IPS-NIHi7 (cell line): ENCODE results near the gene TMEM175.

Experiments used
- DNase-seq: peaks from one replicate; pipeline ENCODE4 v3.0.0; 2012; ENCODE audit warnings: mixed read lengths; ENCODE audit errors: extremely low spot score

Gene TMEM175

DNA sequence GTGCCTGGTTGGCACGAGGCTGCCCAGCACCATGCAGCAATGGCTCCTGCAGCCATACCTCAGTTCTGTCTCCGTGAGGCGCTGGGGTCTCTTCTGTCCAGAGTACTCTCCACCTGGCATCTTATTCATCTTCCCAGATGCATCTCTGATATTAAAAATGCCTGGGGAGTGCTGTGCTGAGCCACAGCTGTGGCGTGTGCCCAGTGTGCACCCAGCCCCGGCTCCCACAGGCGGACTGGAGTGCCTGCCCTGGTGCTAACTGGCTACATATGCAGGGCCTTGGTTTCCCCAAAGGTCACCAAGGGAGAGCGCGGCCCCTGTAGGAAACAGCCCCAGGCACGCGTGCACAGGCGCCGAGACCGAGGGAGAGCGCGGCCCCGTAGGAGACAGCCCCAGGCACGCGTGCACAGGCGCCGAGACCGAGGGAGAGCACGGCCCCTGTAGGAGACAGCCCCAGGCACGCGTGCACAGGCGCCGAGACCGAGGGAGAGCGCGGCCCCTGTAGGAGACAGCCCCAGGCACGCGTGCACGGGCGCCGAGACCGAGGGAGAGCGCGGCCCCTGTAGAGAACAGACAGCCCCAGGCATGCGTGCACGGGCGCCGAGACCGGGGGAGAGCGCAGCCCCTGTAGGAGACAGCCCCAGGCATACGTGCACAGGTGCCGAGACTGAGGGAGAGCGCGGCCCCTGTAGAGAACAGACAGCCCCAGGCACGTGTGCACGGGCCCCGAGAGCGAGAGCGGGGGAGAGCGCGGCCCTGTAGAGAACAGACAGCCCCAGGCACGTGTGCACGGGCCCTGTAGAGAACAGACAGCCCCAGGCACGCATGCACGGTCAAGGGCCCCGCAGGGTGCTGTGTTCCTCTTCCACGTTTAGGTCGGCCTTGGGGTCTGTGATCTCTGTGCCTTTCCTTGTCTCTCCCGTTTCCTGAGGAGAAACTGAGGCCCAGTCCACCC lies 14.5 kb downstream of the TMEM175 start:
- no peak for DNase-seq

DNA sequence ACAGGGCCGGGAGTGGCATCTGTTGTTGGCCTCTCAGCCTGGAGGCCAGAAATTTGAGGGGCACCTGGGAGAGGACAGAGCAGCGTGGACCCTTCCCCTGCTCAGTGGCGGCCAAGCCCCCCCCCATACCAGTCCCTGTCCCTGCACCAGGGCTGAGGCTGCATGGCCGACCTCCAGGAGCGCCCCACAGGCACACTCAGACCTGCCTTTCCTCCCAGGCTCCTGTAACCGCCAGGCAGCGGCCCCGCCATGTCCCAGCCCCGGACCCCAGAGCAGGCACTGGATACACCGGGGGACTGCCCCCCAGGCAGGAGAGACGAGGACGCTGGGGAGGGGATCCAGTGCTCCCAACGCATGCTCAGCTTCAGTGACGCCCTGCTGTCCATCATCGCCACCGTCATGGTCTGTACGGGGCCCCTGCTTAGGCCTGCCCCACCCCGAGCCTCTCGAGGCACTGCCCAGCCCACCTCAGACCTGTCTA lies 15.3 kb downstream of the TMEM175 start:
- no peak for DNase-seq

DNA sequence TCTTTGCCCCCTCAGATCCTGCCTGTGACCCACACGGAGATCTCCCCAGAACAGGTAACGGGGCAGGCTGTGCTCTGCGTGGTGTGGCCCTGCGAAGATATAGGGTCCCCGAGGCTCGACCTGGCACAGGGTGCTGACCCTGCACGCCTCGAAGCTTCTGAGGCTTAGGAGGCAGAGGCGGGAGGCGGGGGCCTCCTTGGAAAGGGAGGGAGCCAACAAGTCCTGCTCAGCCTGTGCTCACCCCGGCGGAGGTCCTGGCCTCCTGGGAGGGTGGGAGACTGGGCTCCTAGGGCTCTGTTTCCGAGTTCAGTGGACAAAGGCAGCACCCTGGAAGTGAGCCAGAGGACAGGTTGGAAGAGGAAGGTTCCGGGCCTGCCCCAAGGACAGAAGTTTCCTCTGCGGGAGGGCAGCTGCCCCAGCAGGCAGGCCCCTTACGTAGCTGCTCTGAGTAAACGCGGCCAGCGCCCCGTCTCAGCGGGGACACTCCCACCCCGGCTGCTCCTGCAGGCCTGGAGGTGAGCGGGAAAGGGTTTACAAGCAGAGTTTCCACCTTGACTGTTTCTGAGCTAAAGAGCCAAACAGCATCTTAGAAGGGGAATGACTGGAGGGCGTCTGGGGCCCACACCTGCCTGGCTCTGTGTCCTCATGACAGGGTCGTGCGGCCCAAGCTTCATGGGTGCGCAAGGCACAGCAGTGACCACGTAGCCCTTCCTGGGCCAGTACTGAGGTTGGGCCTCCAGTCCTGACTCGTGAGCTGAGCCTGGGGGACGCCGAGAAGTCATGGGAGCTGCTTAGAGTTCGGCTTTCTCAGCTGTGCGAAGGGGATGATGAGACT lies 16.1 kb downstream of the TMEM175 start:
- no peak for DNase-seq

DNA sequence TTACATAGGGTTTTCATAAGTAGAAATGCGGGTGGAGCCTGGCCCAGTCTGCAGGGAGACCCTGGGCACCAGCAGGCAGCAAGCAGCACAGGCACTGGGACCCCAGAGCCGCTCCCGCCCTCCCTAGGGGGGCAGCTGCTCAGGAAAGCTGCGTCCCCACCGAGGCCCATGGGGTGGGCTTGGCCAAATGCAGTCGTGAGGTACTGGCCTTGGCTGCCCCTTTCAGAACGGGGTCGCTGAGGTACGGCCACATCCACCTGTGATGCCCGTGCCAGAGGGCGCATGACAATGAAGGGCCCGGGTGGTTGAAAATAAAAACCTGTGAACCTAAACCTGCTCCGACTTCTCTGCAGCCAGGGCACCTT lies 16.7 kb downstream of the TMEM175 start:
- no peak for DNase-seq

DNA sequence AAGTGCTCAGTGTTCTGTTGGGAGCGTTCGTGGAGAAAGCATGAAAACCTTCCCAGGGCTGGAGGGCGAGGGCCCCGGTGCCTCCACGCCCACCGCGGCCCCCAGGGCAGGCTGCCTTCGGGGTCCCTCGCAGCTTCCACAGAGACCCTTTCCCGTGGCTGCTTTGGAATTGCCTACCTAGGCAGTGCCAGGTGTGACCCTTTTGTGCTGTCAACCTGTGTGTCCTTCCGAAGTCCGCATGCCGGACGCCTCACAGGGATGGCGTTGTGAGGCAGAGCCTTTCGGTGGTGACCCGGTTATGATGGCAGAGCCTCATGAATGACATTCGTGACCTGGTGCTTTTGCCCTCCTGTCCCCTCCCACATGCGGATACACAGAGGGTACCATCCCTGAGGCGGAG lies 17.4 kb downstream of the TMEM175 start:
- no peak for DNase-seq

DNA sequence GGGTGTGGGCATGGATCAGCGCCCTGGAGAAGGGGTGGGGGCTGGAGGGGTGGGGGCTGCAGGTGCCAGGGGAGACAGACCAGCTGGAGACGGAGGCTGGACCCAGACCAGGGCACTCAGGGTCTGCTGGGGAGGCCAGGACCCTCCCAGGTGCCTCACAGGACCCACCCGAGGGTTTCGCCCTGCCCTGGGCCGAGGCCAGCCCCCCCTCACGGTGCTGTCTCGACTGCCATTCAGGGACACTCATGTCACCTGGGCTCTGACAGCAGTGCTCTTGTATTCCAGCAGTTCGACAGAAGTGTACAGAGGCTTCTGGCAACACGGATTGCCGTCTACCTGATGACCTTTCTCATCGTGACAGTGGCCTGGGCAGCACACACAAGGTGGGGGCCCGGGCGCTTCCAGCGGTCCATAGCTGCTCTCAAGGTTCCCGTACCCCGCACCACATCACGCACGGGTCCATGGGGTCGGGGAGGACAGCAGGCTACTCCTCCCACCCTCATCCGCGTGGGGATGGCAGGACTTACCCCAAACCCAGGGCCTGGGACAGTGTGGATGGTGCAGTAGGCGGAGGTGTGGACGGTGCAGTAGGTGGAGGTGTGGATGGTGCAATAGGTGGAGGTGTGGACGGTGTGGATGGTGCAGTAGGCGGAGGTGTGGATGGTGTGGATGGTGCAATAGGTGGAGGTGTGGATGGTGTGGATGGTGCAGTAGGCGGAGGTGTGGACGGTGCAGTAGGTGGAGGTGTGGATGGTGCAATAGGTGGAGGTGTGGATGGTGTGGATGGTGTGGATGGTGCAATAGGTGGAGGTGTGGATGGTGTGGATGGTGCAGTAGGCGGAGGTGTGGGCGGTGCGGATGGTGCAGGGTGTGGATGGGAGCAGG lies 18.1 kb downstream of the TMEM175 start:
- DNase-seq: no peak

DNA sequence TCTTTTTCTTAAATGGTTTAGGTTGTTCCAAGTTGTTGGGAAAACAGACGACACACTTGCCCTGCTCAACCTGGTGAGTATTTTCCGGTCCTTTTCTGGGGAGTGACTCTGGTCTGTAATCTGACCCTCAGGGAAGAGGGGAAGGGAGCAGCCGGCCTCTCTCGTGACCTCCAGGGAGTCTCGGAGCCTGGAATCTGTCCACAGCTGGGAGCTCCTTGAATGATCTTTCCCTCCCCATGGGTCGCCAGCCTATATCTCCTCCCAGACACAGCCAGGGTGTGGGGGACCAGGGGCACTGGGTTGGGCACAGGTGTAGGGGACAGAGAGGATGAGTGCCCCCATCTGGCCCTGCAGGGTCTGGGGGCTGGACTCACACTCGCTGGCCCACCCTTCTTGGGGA lies 18.9 kb downstream of the TMEM175 start:
- DNase-seq: no peak

DNA sequence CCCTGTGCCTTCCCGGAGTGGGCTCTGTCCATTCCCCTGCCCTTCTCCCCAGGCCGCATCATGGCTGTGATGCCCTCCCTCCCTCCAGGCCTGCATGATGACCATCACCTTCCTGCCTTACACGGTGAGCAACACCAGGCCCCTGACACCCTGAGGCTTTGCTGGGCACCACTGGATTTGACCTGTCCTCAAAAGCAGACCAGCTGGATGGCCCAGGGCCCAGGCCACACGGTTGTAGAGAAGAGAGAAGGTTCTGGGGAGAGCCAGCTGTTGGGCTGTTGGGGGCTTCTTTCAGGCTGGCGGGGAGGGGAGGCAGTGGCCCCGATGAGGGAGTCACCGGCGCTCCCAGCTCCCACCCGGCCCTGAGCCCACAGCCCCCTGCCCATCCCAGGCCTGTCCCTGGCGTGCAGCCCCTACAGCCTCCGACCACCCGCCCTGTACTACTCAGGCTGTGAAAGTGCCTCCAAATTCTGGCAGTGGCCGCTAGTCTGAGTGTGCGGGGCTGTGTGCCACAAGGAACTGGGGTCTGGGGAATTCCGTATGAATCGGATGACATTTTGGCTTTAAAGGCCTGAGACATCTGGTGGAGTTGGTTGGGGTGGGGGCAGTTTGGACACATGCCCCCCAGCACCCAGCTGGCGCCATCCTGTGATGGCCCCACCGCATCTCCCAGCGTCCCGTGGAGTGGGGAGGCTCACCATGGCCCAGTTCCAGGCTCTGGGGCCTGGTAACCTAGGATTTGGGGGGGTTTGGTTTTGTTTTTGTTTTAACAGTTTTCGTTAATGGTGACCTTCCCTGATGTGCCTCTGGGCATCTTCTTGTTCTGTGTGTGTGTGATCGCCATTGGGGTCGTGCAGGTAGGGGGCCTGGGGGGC lies 19.6 kb downstream of the TMEM175 start:
- DNase-seq: no peak

DNA sequence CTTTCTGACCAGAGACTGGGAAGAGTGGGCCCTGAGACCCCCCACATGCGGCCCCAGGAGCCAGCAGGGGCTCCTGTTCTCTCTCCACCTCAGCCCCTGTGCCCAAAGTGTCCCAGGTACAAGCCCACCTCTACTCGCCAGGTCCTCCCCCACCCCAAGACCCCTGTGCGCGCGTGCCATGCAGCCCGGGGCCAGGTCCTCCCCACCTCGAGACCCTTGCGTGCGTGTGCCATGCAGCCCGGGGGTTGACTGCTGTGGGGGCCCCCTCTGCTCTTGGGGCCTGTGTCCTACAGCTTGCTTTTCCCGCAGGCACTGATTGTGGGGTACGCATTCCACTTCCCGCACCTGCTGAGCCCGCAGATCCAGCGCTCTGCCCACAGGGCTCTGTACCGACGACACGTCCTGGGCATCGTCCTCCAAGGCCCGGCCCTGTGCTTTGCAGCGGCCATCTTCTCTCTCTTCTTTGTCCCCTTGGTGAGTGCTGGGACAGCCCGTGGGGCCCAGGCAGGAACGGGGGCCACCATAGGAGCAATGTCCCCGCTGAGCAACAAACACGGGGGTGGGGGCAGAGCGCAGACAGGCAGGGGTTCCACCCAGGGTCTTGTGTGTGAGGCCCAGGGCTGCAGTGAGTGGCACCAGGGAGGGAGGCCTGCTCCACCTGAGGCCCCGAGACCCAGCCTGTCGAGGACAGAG lies 20.8 kb downstream of the TMEM175 start:
- no peak for DNase-seq

DNA sequence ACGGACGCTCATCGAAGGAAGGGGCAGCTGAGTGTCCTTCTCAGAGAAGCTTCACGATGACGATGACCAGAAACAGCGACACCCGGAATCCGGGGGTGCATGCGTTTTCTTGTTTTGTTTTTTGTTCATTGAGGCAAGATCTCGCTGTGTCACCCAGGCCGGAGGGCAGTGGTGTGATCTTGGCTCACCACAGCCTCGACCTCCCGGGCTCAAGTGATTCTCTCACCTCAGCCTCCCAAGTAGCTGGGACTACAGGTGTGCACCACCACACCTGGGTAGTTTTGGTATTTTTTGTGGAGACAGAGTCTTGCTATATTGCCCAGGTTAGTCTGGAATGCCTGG lies 21.3 kb downstream of the TMEM175 start:
- DNase-seq: no peak

DNA sequence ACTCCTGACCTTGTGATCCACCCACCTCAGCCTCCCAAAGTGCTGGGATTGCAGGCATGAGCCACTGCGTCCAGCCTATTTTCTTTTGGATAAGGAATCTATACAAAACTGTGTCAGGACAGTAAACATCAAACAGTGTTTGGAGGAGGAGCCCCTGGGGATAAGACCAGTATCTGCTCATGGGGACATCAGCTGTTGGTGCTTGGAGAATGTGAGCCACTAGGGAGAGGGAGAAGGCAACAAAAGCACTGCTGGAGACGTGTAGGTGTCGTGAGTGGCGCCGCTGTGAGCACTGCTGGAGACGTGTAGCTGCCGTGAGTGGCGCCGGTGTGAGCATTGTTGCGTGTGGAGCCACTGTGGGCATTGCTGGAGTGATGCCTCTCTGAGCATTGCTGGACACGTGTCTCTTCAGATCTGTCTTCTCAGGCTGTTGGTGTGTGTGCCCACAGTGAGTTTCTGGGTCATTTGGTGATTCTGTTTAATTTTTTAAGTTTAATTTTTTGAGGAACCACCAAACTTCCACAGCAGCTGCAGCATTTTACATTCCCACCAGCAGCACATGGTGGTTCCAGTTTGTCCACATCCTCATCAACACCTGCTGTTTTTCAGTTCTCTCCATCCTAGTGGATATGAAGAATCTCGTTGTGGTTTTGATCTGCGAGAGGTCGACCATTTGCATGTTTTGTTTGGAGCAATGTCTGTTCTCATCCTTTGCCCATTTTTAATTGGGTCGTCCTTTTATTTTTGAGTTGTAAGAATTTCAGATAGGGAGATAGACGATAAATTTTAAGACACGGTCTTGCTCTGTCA lies 22.2 kb downstream of the TMEM175 start:
- no peak for DNase-seq

DNA sequence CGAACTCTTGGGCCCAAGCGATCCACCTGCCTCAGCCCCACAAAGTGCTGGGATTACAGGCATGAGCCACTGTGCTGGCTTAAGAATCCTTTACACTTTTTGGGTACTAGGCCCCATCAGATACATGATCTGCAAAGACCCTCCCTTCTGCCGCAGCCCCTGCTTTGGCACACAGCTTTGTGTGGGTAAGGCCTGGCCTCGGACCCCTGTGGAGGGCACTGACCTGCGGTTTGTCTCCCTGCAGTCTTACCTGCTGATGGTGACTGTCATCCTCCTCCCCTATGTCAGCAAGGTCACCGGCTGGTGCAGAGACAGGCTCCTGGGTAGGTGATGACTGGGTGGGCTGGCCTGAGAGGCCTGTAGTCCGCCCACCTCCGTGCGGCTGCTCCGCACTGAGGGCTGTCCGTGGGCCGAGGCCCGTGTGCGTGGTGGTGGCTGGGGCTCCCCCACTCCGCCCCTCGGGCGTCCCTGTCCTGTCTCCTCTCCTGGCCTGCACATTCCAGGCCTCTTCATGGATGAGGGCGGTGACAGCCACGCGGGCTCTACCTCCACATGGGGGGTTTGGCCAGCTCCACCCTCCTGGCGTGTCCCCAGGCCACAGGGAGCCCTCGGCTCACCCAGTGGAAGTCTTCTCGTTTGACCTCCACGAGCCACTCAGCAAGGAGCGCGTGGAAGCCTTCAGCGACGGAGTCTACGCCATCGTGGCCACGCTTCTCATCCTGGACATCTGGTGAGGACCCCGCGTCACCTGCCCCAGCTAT lies 23.1 kb downstream of the TMEM175 start:
- no peak for DNase-seq

DNA sequence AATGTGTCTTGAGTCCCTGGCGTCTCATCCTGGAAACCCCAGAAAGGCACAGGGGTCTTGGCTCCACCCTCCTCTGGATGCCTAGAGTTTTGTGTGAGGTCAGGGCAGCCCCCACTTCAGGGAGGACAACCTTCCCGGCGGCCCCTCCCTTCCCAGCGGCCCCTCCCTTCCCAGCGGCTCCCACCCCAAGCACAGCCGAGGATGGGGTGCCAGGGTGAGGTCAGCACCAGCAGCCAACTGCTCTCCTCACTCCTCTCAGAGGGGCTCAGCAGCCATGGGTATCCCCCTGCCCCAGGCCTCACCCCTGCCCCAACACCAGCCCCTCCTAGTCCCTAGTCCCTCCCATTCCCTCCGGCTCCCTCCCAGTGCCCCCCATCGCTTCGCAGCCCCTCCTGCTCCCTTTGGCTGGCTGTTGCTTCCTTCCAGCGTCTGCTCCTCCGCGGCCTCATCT lies 23.7 kb downstream of the TMEM175 start:
- DNase-seq: no peak

DNA sequence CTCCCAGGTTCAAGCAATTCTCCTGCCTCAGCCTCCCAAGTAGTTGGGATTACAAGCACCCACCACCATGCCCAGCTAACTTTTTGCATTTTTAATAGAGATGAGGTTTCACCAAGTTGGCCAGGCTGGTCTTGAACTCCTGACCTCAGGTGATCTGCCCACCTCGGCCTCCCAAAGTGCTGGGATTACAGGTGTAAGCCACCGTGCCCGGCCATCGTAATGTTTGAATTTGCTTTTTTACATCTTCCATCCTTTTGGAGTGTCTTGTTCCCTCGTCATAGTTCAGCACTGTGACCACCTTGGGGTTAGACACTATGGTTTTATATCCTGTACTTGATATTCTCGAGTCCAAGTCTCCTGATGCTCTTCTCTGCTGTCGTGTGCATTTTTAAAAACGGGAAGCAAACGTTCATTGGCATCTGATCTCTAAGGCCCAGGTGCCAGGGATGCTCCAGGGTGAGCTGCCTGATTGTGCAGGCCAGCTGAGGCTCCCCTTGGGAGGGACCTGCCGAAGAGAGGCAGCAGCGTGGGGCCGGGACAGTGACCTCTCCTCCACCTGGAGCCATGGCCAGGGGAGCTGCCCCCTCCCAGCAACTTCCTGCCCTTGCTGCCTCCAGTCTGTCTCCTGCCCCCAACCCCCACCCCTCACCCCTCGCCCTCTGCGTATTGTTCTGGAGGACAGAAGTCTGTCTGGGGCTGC lies 24.4 kb downstream of the TMEM175 start:
- no peak for DNase-seq

DNA sequence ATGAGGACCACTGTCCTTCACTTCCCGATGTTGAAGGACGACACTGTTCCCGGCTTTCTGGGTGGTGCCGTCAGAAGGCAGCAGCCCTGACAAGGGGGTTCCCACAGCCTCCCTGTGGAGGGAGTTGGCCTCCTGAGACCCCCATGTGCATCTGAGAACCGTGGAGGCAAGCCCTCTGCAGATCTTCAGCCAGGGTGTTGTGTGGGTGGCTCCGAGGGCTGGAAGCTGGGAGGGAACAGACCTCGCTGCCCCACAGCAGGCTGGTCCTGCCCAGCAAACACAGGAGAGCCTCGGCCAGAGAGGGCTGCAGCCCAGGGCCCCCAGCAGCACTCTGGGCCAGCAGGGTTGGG lies 24.9 kb downstream of the TMEM175 start:
- no peak for DNase-seq

DNA sequence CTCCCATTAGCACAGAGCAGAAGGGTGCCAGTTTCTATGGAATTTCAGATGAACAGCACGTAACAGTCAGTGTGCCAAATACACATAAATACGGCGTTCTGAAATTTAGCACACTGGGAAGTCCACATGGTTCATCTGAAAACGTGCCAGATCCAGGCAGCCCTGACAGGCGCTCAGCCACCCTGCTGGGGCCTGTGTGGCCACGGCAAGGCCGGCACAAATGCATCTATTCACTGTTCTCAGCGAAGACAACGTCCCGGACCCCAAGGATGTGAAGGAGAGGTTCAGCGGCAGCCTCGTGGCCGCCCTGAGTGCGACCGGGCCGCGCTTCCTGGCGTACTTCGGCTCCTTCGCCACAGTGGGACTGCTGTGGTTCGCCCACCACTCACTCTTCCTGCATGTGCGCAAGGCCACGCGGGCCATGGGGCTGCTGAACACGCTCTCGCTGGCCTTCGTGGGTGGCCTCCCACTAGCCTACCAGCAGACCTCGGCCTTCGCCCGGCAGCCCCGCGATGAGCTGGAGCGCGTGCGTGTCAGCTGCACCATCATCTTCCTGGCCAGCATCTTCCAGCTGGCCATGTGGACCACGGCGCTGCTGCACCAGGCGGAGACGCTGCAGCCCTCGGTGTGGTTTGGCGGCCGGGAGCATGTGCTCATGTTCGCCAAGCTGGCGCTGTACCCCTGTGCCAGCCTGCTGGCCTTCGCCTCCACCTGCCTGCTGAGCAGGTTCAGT lies 25.5 kb downstream of the TMEM175 start:
- no peak for DNase-seq

DNA sequence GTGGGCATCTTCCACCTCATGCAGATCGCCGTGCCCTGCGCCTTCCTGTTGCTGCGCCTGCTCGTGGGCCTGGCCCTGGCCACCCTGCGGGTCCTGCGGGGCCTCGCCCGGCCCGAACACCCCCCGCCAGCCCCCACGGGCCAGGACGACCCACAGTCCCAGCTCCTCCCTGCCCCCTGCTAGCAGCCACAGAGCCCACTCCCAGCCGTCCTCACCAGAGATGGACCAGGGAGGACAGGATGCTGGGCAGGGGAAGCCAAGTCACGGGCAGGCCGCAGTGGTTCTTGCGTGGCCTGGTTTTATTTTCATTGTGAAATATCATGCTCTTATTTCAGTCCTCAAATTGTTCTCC lies 26.0 kb downstream of the TMEM175 start:
- no peak for DNase-seq
